ENCODE measurements around the gene PLEKHA4. TPM values are rescaled to one million over a fixed set of nuclear protein-coding genes. Genes with fewer than 3 reads are reported as not detected.
A peak's percentile ranks its signal among the peaks of the same experiment; 100 is the strongest.

Gene PLEKHA4
- total RNA-seq, 1 experiment from 2014 or later: 14.8 TPM

DNA sequence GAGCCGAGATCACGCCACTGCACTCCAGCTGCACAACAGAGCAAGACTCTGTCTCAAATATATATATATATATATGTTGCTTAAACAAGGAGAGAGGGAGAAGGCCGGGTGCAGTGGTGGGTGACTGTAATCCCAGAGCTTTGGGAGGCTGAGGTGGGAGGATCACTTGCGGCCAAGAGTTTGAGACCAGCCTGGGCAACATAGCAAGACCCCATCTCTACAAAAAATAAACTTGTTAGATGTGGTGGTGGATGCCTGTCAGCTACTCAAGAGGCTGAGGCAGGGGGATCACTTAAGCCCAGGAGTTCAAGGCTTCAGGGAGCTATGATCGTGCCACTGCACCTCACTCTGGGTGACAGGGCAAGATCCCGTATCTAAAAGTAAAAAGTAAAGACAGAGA, 26.8 kb downstream of the PLEKHA4 start:
- no peaks in the 10 kb centered on the region; the same call in 1 of the 2 replicates for H3K27me3 Mint-ChIP-seq (ENCODE audit: low read depth)
- H3K27ac Mint-ChIP-seq: no peak overlapping the region
- no peaks in the 10 kb centered on the region; the same call in 1 of the 2 replicates for H3K9me3 Mint-ChIP-seq
- ChIA-PET CTCF (interaction anchor here (1.4 to 6.6 kb wide), 8 partner anchors 15 to 158 kb away, joined by 4 to 76 read pairs (median 19); no protein-coding TSS in a partner anchor), POLR2A (interaction anchor here (0.5 kb wide), 1 partner anchor 1748 kb away, joined by 5 read pairs; no protein-coding TSS in a partner anchor)
- no peak overlapping the region for H3K4me3 Mint-ChIP-seq
- DNase-seq (ENCODE audit: low spot score) (no peak), ATAC-seq (no peak)
- H3K4me1 Mint-ChIP-seq: peaks cover 8% of the 10 kb centered on the region
- H3K36me3 Mint-ChIP-seq: peaks cover 11% of the 10 kb centered on the region
- TF ChIP-seq ZNF121 (CRISPR knock-in tag; IDR thresholded peaks at IDR 0.05) (peak; percentile 60; the same call in 1 of the 2 replicates), ZNF232 (CRISPR knock-in tag; IDR thresholded peaks at IDR 0.05) (no peak)

- TF ChIP-seq ZNF232 (CRISPR knock-in tag; IDR thresholded peaks at IDR 0.05) (no peak), SMAD4 (CRISPR knock-in tag; IDR thresholded peaks at IDR 0.05) (no peak), NFYB (CRISPR knock-in tag; conservative IDR thresholded peaks at IDR 0.05; ENCODE audit: low read depth) (no peak), GRHL2 (CRISPR knock-in tag; IDR thresholded peaks at IDR 0.05; ENCODE audit: insufficient replicate concordance, severe bottlenecking) (no peak), FOXP4 (CRISPR knock-in tag; IDR thresholded peaks at IDR 0.05) (no peak), NR2C2 (CRISPR knock-in tag; IDR thresholded peaks at IDR 0.05) (no peak), ATF1 (CRISPR knock-in tag; IDR thresholded peaks at IDR 0.05) (no peak)
- TF ChIP-seq, protein P1, sequence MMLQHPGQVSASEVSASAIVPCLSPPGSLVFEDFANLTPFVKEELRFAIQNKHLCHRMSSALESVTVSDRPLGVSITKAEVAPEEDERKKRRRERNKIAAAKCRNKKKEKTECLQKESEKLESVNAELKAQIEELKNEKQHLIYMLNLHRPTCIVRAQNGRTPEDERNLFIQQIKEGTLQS (CRISPR knock-in tag; conservative IDR thresholded peaks at IDR 0.05): no peak
- ATAC-seq: no peak
Measured at GRCh38 chr19:48841047-48841446, 27.4 kb downstream of the PLEKHA4 start.

DNA sequence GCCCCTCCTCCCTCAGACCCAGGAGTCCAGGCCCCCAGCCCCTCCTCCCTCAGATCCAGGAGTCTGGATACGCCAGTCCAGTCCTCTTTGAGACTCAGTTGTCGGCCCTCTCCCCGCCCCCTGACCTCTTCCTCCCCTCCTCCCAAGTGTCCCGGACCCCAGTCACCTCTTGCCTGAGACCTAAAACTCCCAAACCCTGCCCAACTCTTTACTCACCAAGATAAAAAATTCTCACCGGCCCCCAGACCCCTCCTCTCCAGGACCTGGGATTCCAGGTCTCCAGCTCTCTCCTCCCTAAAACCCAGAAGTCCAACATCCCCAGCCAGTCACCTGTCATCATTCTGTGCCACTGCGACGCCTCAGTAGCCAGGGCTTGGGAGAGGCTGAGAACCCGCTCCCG, 30.7 kb downstream of the PLEKHA4 start:
- Mint-ChIP-seq H3K27me3 (ENCODE audit: low read depth) (no peaks in the 10 kb centered on the region), H3K4me3 (peak overlapping the region; percentile 94), H3K27ac (peak overlapping the region; percentile 84), H3K36me3 (peaks cover 8% of the 10 kb centered on the region), H3K4me1 (peaks cover 21% of the 10 kb centered on the region), H3K9me3 (no peaks in the 10 kb centered on the region)
- ATAC-seq (no peak; the same call in 1 of the 2 replicates), DNase-seq (ENCODE audit: low spot score) (peak; percentile 49)
- ChIA-PET POLR2A (interaction anchor here (0.6 to 1.7 kb wide), 5 partner anchors 25 to 154 kb away, joined by 3 to 7 read pairs (median 5); partner anchors contain the start of genes BCAT2, FTL and PPP1R15A), CTCF (interaction anchor here (0.7 to 3.0 kb wide), 24 partner anchors 11 to 298 kb away, joined by 3 to 50 read pairs (median 6); partner anchors contain the start of genes CA11, FUT2, GYS1 and RUVBL2)
- no peak for TF ChIP-seq CBFB (CRISPR knock-in tag; IDR thresholded peaks at IDR 0.05; ENCODE audit: low read depth)

More at GRCh38 chr19:48841047-48841446, 27.4 kb downstream of the PLEKHA4 start:
- ChIA-PET POLR2A (no interaction called here), CTCF (interaction anchor here (0.6 to 6.6 kb wide), 5 partner anchors 14 to 129 kb away, joined by 7 to 76 read pairs (median 29); no protein-coding TSS in a partner anchor)
- H3K4me3 Mint-ChIP-seq: no peak overlapping the region
- peaks cover 10% of the 10 kb centered on the region for H3K4me1 Mint-ChIP-seq
- H3K36me3 Mint-ChIP-seq: peaks cover 11% of the 10 kb centered on the region
- no peaks in the 10 kb centered on the region; the same call in 1 of the 2 replicates for H3K27me3 Mint-ChIP-seq (ENCODE audit: low read depth)
- H3K27ac Mint-ChIP-seq: no peak overlapping the region
- DNase-seq (ENCODE audit: low spot score): no peak
- H3K9me3 Mint-ChIP-seq: no peaks in the 10 kb centered on the region; the same call in 1 of the 2 replicates

DNA sequence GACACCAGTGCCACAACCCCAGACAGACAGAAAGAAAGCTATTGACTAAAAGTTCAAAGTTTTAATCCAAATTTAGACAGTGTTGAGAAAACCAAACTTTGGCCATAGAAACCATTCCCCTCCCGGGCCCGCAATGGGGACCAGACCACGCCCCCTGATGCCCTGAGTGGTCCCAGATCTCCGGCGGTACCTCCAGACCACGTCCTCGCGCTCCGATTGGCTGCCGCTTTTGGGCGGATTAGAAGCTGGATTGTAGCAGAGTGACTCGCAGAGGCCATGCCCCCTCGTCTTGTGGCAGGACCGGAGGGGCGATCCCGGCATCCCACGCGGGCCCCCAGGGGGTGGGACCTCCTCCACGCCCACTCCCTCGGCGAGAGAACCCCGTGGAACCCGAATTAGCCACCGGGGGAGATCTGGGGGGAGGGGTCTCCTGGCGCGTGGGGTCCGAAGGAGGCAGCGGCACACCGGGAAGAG, 31.3 kb downstream of the PLEKHA4 start:
- POLR2A ChIA-PET: interaction anchor here (0.6 to 1.7 kb wide), 5 partner anchors 24 to 155 kb away, joined by 3 to 7 read pairs (median 5); partner anchors contain the start of genes BCAT2, FTL and PPP1R15A
- DNase-seq (ENCODE audit: low spot score) (peak; percentile 97), ATAC-seq (peak; percentile 90)
- H3K4me1 Mint-ChIP-seq: peaks cover 19% of the 10 kb centered on the region
- H3K27ac Mint-ChIP-seq: peak overlapping the region; percentile 99
- CTCF ChIA-PET: interaction anchor here (0.7 to 3.0 kb wide), 23 partner anchors 10 to 261 kb away, joined by 3 to 50 read pairs (median 5); partner anchors contain the start of genes CA11, GYS1, PPP1R15A and RUVBL2
- H3K36me3 Mint-ChIP-seq: peaks cover 12% of the 10 kb centered on the region
- H3K27me3 Mint-ChIP-seq (ENCODE audit: low read depth): no peaks in the 10 kb centered on the region
- peak overlapping the region; percentile 94 for H3K4me3 Mint-ChIP-seq
- H3K9me3 Mint-ChIP-seq: no peaks in the 10 kb centered on the region
- peak; percentile 27 for TF ChIP-seq USF2 (CRISPR knock-in tag; IDR thresholded peaks at IDR 0.05)
- TF ChIP-seq, protein P2, sequence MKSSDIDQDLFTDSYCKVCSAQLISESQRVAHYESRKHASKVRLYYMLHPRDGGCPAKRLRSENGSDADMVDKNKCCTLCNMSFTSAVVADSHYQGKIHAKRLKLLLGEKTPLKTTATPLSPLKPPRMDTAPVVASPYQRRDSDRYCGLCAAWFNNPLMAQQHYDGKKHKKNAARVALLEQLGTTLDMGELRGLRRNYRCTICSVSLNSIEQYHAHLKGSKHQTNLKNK (CRISPR knock-in tag; IDR thresholded peaks at IDR 0.05): no peak
- TF ChIP-seq NFATC4 (CRISPR knock-in tag; IDR thresholded peaks at IDR 0.05): no peak
- 0 out of 2 replicates have a peak, but pooled peaks have one; percentile 2 for TF ChIP-seq ZNF423 (CRISPR knock-in tag; IDR thresholded peaks at IDR 0.05)
- no peak; the same call in 1 of the 2 replicates for TF ChIP-seq AFF4 (CRISPR knock-in tag; IDR thresholded peaks at IDR 0.05; ENCODE audit: borderline replicate concordance)
- peak; percentile 72 for TF ChIP-seq NFYB (CRISPR knock-in tag; conservative IDR thresholded peaks at IDR 0.05; ENCODE audit: low read depth)
- TF ChIP-seq, protein P3, sequence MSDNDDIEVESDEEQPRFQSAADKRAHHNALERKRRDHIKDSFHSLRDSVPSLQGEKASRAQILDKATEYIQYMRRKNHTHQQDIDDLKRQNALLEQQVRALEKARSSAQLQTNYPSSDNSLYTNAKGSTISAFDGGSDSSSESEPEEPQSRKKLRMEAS (CRISPR knock-in tag; IDR thresholded peaks at IDR 0.05): peak; percentile 47; the same call in 1 of the 2 replicates
- peak; percentile 65; the same call in 1 of the 2 replicates for TF ChIP-seq SP1 (CRISPR knock-in tag; conservative IDR thresholded peaks at IDR 0.05)

All from WTC11 (cell line).